Peyer's patch (tissue), 4 donors: ENCODE results near the gene SPDEF.

Source experiments
- CTCF ChIP-seq, 6 experiments: fragments of 450-650 bp in 4 of 6; fragments of 200-600 bp in 2 of 6; sonication (generic) in 1 of 6; IDR thresholded peaks; one replicate each; pipeline ENCODE4 v1.5.1; 2017 to 2019; ENCODE audit warnings: antibody characterized with exemption in 6 of 6, mild to moderate bottlenecking in 3 of 6, moderate library complexity in 1 of 6
- POLR2A ChIP-seq, 2 donors: fragments of 450-650 bp; IDR thresholded peaks; one replicate each; pipeline ENCODE4 v1.5.1; 2017; ENCODE audit warnings: antibody characterized with exemption in 2 of 2, mild to moderate bottlenecking in 2 of 2, moderate library complexity in 2 of 2

DNA sequence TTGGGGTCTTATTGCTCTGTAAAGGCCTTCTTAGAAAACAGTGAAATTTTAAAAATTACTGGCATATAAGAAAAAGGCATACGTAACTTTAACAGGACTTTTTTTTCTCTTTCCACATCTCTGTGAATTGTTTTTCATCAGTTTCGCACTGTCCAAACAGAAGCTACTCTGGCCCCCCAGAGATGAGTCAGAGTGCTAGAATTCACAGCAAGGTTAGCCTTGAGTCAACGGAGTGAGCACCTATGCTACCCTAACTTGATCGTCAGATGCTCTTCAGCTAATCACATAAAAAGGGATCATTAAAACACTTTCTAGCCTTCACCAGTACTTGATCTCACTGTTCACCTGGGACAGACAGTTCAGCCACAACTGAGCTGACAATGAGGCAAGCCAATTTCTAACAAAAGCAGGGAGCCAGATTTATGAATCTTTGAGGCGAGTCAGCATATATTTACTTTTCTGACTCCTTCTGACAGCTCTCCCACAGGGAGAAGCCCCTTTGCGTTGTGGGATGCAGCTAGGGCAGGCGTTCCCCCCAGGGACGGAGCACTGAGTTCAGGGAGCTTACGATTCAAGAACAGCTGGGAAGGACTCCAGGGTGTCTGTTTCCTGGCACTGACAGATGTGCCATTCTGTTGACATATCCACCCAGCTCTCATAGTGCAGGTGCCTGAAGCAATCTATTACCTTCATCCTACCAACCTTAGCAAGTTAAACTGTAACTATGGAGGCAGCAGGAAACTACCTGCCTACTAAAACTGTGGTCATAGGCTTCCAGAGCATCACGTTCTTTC lies 46.4 kb upstream of the SPDEF start:
- TF ChIP-seq CTCF (IDR thresholded peaks at IDR 0.05) (no peak), POLR2A (IDR thresholded peaks at IDR 0.05) (no peak)
